GM12801 (cell line): ENCODE results near the gene GNRHR.

Source experiments
- TF ChIP-seq, protein P1 (sequence below): IDR thresholded peaks from one replicate; pipeline ENCODE4 v1.5.1; 2011; ENCODE audit warnings: control low read depth; ENCODE audit not compliant: insufficient read length; ENCODE audit errors: extremely low read depth

GNRHR gene, protein sequence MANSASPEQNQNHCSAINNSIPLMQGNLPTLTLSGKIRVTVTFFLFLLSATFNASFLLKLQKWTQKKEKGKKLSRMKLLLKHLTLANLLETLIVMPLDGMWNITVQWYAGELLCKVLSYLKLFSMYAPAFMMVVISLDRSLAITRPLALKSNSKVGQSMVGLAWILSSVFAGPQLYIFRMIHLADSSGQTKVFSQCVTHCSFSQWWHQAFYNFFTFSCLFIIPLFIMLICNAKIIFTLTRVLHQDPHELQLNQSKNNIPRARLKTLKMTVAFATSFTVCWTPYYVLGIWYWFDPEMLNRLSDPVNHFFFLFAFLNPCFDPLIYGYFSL

GRCh38 chr4:67754288-67754687 is at the start of gene GNRHR:
TSS of gene GNRHR (minus strand) at chr4:67754388. CDS start at chr4:67754335, 53 bp downstream.
- TF ChIP-seq, protein P1, sequence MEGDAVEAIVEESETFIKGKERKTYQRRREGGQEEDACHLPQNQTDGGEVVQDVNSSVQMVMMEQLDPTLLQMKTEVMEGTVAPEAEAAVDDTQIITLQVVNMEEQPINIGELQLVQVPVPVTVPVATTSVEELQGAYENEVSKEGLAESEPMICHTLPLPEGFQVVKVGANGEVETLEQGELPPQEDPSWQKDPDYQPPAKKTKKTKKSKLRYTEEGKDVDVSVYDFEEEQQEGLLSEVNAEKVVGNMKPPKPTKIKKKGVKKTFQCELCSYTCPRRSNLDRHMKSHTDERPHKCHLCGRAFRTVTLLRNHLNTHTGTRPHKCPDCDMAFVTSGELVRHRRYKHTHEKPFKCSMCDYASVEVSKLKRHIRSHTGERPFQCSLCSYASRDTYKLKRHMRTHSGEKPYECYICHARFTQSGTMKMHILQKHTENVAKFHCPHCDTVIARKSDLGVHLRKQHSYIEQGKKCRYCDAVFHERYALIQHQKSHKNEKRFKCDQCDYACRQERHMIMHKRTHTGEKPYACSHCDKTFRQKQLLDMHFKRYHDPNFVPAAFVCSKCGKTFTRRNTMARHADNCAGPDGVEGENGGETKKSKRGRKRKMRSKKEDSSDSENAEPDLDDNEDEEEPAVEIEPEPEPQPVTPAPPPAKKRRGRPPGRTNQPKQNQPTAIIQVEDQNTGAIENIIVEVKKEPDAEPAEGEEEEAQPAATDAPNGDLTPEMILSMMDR: no peak

- TF ChIP-seq, protein P1: no peak
Measured at GRCh38 chr4:67796810-67797209, 42.6 kb upstream of the GNRHR start.

DNA sequence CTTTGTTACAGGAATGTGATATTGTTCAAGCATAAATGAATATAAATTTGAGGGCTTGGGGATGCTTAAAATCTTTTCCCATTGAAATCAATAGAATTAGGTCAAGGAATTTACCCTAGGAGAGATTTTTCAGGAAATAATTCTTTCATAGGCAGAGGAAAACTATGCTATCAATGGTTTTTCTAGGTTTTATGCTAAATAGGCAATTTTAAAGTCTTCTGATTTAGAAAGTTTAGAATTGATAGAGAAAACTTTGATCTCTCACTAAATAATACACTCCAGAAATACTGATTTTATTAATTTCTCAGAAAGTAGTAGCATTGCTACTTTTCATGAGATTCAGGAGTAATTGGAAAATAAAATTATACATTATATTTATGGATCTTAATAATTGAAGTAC is 36.5 kb upstream of the GNRHR start:
- TF ChIP-seq, protein P1: no peak

DNA sequence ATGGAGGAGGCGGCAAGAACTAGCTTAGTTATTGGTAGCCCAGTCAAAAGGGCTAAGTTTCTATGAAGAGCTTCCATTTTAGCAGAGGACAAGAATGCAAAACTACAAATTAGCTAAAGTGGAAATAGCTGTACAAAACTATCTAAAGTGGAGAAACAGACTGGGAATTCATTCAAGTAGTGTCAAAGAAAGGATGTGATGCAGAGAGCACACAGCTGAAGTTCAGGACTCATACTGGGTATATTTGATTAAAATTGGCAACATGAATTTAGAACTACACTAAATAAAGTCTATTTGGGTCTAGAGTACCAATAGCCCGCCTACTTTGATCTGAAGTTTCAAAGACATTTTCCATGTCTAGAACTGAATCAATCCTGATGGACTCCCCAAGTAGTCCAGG is 33.1 kb upstream of the GNRHR start:
- TF ChIP-seq, protein P1: no peak

- TF ChIP-seq, protein P1: no peak
Measured at GRCh38 chr4:67785528-67785927, 31.3 kb upstream of the GNRHR start.

DNA sequence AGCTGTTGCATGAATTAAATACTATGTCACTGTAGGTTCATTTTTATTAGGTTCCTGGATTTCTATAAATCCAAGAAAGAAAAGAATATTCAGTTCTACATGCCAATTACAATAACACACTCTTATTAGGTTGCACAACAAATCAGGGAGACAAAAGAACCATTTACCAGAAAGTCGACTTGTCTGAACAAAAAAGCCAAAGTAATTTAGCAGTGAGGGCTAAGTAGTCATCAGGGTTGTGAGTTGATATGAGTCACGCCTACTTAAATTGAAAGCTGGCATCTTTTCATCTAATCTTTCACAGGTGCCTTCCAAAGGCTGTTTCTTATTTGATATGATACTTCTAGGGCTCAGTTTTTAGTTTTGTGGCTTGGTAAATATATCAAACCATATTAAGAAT is 25.4 kb upstream of the GNRHR start:
- TF ChIP-seq, protein P1: no peak

GRCh38 chr4:67776746-67777145 is 22.6 kb upstream of the GNRHR start:
- TF ChIP-seq, protein P1: no peak

- TF ChIP-seq, protein P1: no peak
Measured at GRCh38 chr4:67770422-67770821, 16.2 kb upstream of the GNRHR start.
